ENCODE results near the gene MYL12B. TPM values are rescaled to one million over a fixed set of nuclear protein-coding genes. Genes with fewer than 3 reads are reported as not detected.
"Not testable (repeated sequence)": the region's sequence is repeated elsewhere in the genome, so short reads cannot be mapped to it uniquely, and the experiment has no call there.

MYL12B gene
- total RNA-seq, 2 donors from 2014 or later: 415 to 575 TPM

- no peaks in the 10 kb centered on the region for H3K36me3 ChIP-seq
- no peaks in the 10 kb centered on the region for H3K4me1 ChIP-seq
- H3K27ac ChIP-seq: no peak overlapping the region
- H3K27me3 ChIP-seq: no peaks in the 10 kb centered on the region
- TF ChIP-seq CTCF (IDR thresholded peaks at IDR 0.05): no peak
- no peak for DNase-seq
- H3K9ac ChIP-seq (ENCODE audit: low read depth in 2 of 2, low read length in 2 of 2): no peak overlapping the region
- H3K9me3 ChIP-seq: no peaks in the 10 kb centered on the region
- H3K4me3 ChIP-seq: no peak overlapping the region
- intact Hi-C loops (cut with DNase I): no loop called here
Measured at GRCh38 chr18:3313685-3314084, 51.8 kb downstream of the MYL12B start.

- H3K36me3 ChIP-seq: not testable (repeated sequence)
Measured at GRCh38 chr18:3315344-3315743, 53.4 kb downstream of the MYL12B start.

GRCh38 chr18:3319399-3319798 is 57.5 kb downstream of the MYL12B start:
- H3K9me3 ChIP-seq: no peaks in the 10 kb centered on the region
- H3K36me3 ChIP-seq: no peaks in the 10 kb centered on the region
- no peak overlapping the region for H3K27ac ChIP-seq
- TF ChIP-seq CTCF (IDR thresholded peaks at IDR 0.05): no peak
- no peak for DNase-seq
- H3K4me3 ChIP-seq: no peak overlapping the region
- intact Hi-C loops (cut with DNase I): no loop called here
- no peaks in the 10 kb centered on the region for H3K4me1 ChIP-seq
- no peak overlapping the region for H3K9ac ChIP-seq (ENCODE audit: low read depth in 2 of 2, low read length in 2 of 2)
- H3K27me3 ChIP-seq: no peaks in the 10 kb centered on the region

More at GRCh38 chr18:3315344-3315743, 53.4 kb downstream of the MYL12B start:
- H3K27me3 ChIP-seq; H3K27ac ChIP-seq; H3K9me3 ChIP-seq; H3K4me1 ChIP-seq; H3K9ac ChIP-seq (ENCODE audit: low read depth in 2 of 2, low read length in 2 of 2); intact Hi-C loops (cut with DNase I); DNase-seq; H3K4me3 ChIP-seq: not testable (repeated sequence)

- TF ChIP-seq CTCF (IDR thresholded peaks at IDR 0.05): no peak
- H3K9ac ChIP-seq (ENCODE audit: low read depth in 2 of 2, low read length in 2 of 2): no peak overlapping the region
- H3K4me3 ChIP-seq: no peak overlapping the region
- no peak for DNase-seq
- no peak overlapping the region for H3K27ac ChIP-seq
- intact Hi-C loops (cut with DNase I): no loop called here
- H3K4me1 ChIP-seq: no peaks in the 10 kb centered on the region
- H3K27me3 ChIP-seq: no peaks in the 10 kb centered on the region
- H3K36me3 ChIP-seq: no peaks in the 10 kb centered on the region
- no peaks in the 10 kb centered on the region for H3K9me3 ChIP-seq
Measured at GRCh38 chr18:3319894-3320454, 58.0 kb downstream of the MYL12B start.

- Histone ChIP-seq H3K9me3 (no peaks in the 10 kb centered on the region), H3K36me3 (no peaks in the 10 kb centered on the region), H3K9ac (ENCODE audit: low read depth in 2 of 2, low read length in 2 of 2) (no peak overlapping the region), H3K27ac (no peak overlapping the region), H3K27me3 (no peaks in the 10 kb centered on the region), H3K4me3 (no peak overlapping the region), H3K4me1 (no peaks in the 10 kb centered on the region)
- intact Hi-C loops (cut with DNase I): no loop called here
- TF ChIP-seq CTCF (IDR thresholded peaks at IDR 0.05): no peak
- DNase-seq: no peak
Measured at GRCh38 chr18:3321133-3321812, 59.3 kb downstream of the MYL12B start.

GRCh38 chr18:3323900-3324299 is 62.0 kb downstream of the MYL12B start:
- Histone ChIP-seq H3K36me3 (no peaks in the 10 kb centered on the region), H3K4me3 (no peak overlapping the region), H3K9me3 (no peaks in the 10 kb centered on the region), H3K27me3 (no peaks in the 10 kb centered on the region), H3K9ac (ENCODE audit: low read depth in 2 of 2, low read length in 2 of 2) (no peak overlapping the region), H3K4me1 (no peaks in the 10 kb centered on the region), H3K27ac (no peak overlapping the region)
- no peak for DNase-seq
- no peak for TF ChIP-seq CTCF (IDR thresholded peaks at IDR 0.05)
- intact Hi-C loops (cut with DNase I): no loop called here

Measured in colonic mucosa (tissue), 4 donors.